HG02571 (cell line): ENCODE data around the gene MEF2D.

Experiments
- ATAC-seq: cut with Tn5 transposase; IDR thresholded peaks from one replicate; pipeline ENCODE4 v1.9.1; 2021; ENCODE audit warnings: mild to moderate bottlenecking, moderate library complexity; ENCODE audit not compliant: unreplicated experiment

MEF2D gene

GRCh38 chr1:156500543-156500792, at the start of gene MEF2D:
MEF2D (minus strand) TSS chr1:156500775; CDS start chr1:156483292, 17,483 bp downstream.
- no peak for ATAC-seq

DNA sequence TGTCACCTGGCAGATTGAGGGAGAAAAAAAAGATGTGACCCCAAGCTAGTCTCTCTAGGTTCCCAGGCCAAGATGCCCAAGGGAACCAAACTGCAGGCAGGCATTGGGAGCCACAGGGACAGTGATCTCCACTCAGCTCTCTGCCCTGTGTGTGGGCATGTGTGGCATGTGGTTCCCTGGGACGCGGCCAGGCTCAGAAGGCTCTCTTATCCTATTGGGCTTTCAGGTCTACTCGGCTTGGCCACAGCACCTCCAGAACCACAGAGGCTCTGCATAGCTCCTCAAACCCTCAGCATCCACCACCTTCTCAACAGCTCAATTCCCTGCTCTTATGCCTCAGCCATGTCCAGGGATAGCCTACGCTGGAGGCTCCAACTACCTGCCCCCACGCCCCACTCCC, 49.8 kb upstream of the MEF2D start:
- no peak for ATAC-seq

GRCh38 chr1:156549831-156550230, 49.3 kb upstream of the MEF2D start:
- ATAC-seq: no peak

DNA sequence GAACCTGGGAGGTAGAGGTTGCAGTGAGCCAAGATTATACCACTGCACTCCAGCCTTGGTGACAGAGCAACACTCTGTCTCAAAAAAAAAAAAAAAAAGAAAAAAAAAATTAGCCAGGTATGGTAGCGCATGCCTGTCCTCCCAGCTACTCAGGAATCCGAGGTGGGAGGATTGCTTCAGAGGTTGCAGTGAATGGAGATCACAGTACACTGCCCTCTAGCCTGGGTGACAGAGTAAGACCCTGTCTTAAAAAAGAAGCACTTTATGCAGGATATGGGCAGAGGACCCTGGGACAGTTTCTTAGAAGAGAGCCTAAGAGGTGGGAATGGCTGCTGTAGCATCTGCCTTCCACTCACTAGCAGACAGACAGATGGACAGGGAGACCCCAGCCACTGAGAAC, 48.8 kb upstream of the MEF2D start:
- ATAC-seq: no peak

GRCh38 chr1:156547982-156548381, 47.4 kb upstream of the MEF2D start:
- ATAC-seq: no peak

GRCh38 chr1:156547434-156547833, 46.9 kb upstream of the MEF2D start:
- ATAC-seq: no peak

GRCh38 chr1:156546267-156546666, 45.7 kb upstream of the MEF2D start:
- no peak for ATAC-seq

GRCh38 chr1:156544592-156545102, 44.1 kb upstream of the MEF2D start:
- ATAC-seq: no peak

- ATAC-seq: no peak
Observed at GRCh38 chr1:156543066-156543465, 42.5 kb upstream of the MEF2D start.

DNA sequence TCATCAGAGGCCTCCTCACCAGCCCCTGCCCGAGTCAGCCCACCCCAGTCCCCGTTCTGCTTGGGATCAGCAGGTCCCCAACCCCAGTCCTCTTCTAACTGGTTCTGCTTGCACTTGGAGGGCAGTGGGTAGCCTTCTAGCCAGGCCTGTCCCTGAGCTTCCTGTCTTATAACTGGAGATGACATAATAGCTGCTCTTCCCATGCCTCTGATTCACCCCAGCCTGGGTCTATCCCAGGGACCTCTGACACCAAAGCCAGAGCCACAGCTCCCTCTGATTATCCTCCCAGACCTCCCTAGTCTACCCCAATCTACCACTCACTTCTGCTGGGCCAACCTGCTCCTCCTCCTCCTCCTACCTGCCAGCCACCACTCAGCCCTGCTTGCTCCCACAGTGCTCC, 40.4 kb upstream of the MEF2D start:
- no peak for ATAC-seq

- ATAC-seq: no peak
Observed at GRCh38 chr1:156539818-156540355, 39.3 kb upstream of the MEF2D start.

GRCh38 chr1:156538711-156539440, 38.3 kb upstream of the MEF2D start:
- ATAC-seq: no peak

DNA sequence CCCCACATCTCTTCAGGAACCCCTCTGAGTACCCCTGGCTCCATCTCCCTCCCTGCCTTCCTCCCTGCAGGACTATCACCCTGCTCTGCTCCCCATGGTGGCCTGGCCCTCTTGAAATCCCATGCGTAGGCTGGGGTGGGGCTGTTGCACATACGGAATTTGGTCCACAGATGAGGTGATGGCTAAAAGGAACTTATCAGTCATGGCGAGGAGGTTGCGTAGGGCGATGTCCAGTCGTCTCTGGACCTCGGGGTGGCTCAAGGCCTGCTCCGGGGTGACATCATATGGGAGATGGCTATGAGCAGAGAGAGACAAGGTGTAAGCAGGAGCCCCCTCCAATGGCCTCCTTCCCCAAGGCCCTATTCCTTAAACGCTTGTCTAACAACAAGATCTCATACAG, 36.5 kb upstream of the MEF2D start:
- no peak for ATAC-seq

DNA sequence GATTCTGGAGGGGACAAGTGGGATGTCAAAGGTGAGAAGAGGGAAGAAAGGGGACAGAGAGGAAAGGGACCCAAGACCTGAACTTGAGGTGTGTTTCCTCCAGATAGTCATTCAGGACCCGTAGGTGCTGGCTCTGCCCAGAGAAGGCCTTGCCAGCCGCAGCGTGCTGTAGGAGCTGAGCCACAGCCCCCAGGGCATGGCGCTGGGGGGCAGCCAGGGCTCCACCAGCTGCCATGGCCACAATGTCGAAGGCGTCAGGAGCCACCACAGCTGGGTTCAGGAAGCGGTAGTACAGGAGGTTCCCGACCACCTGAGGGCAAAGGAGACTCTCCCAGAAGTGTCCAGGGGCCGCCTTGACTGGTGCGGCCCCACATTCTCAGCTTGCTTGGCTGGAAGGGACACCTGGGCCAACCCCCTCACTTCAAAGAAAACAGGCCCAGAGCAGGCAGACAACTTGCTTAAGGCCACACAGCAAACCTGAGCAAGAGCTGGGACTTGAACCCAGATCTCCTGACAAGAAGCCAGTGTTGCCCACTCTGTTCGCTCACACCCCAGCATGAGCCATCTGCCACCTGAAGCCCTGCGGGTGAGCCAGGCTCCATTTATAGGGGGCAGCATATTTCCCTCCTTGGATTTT, 34.0 kb upstream of the MEF2D start:
- no peak for ATAC-seq

DNA sequence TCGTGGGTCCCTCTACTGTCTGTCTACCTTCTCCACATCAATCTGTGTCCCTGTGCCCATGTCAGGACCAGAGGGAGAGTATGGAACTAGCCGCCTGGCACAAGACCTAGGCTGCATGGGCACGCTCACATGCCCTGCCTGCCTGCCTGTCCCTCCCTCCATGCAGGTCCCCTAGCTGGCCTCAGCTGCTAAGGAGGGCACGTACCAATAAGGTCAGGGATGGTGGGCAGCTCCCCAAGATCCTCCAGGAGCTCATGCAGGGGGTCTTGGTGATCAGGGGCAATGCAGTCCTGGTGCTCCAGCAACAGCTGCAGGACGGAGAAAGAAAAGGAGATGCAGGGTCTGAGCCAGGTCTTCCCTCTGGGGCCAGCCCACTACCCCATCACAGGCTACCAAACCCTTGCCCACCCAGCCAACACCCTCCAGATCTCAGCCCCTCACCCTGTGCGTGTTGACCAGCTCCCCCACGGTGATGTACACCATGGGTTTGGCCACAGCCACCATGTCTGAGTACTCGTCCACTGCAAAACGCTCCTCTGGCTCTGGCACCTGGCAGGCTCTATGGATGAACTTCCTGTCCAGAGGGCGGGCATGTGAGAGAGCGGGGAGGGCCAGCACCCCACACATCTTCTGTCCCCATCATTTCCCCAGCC, 33.1 kb upstream of the MEF2D start:
- ATAC-seq: no peak

DNA sequence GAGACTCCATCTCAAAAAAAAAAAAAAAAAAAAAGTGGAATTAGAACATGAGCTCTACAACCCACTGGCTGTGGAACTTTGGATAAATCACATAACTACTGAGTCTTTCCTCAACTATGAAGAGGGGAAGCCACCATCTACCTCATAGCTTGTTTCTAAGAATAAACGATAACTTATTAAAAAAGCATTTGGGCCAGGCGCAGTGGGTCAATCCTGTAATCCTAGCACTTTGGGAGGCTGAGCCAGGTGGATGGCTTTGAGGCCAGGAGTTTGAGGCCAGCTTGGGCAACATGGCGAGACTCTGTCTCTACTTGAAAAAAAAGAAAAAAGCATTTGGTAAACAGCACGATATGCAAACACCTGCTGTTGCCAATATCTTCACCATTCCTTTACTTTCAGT, 31.8 kb upstream of the MEF2D start:
- no peak for ATAC-seq

- no peak for ATAC-seq
Observed at GRCh38 chr1:156530006-156530405, 29.4 kb upstream of the MEF2D start.

GRCh38 chr1:156528875-156529425, 28.4 kb upstream of the MEF2D start:
- ATAC-seq: no peak

- ATAC-seq: no peak
Observed at GRCh38 chr1:156528231-156528630, 27.7 kb upstream of the MEF2D start.

GRCh38 chr1:156527584-156527983, 27.0 kb upstream of the MEF2D start:
- no peak for ATAC-seq

DNA sequence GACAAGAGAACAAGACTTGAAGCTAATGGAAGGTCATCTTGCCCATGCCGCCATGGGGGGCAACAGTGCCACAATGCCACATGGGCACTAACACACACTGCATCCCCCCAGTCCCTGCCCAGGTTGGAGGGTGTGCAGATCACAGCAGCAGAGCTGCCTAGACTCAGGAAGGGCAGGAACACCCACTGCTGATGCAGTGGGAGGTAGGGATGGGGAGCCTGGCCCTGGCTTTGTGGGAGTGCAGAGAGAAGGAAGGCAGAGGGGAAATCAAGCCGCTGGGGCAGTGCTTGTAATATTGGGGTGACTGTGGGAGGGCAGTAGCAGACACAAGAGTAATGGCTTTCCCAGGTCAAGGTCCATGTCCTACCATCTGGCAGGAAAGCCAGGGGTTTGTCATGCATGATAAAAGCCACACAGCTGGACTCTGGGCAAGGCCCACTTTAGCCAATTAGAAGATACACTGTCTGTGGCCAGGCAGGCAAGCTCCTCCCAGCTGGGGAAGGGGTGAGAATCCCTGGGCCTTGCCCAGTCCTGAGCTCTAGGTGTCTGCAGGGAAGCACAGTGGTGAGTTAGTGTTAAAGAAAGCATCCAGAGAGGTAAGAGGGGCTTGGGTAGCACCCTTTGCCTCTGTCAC, 25.4 kb upstream of the MEF2D start:
- ATAC-seq: no peak
